K562 (cell line): ENCODE results near the gene MAP3K14. TPM values are rescaled to one million over a fixed set of nuclear protein-coding genes. Genes with fewer than 3 reads are reported as not detected.

Experiments
- ATAC-seq: fragments of 200-7000 bp; cut with Tn5 transposase; 3 replicates; pipeline ENCODE4 v1.9.1; 2020; ENCODE audit warnings: moderate library complexity
- BruUV-seq: library from RNA; stranded (reverse); fragments of 400-500 nt; replicated peaks from 2 replicates; lab custom pipeline; 2021; lab: Mats Ljungman, UMichigan
- CTCF ChIA-PET: fragments of 300-600 bp; formaldehyde crosslinking; extraction: SDS; loops from one replicate; lab custom pipeline; 2021; ENCODE audit warnings: low intra/inter-chr PET ratio; lab: Yijun Ruan, JAX
- POLR2A ChIA-PET: fragments of 300-600, 350-650 bp; sonication (Branson Sonifier 250); formaldehyde crosslinking; extraction: SDS; loops from one replicate; lab custom pipeline; 2021; ENCODE audit warnings: antibody characterized with exemption, inconsistent platforms; lab: Yijun Ruan, JAX
- DNase-seq, 4 experiments: peaks; one replicate each; pipeline versions ENCODE4 v3.0.0 to v3.0.0-alpha.2; 2011 to 2018; ENCODE audit warnings: low spot score in 3 of 4, mixed read lengths in 3 of 4; ENCODE audit errors: extremely low read depth in 1 of 4
- FAIRE-seq: peaks from 2 replicates; lab custom pipeline; 2011; peaks lifted over from hg19 to GRCh38; lab: Jason Lieb, UNC
- H2AFZ ChIP-seq: 2 replicates; pipeline ENCODE4 v1.6.0; 2011; ENCODE audit warnings: low read depth, low read length, control low read depth, inconsistent platforms
- H3K27ac ChIP-seq: fragments of 200-600 bp; 3 replicates; pipeline ENCODE4 v1.8.0; 2011; ENCODE audit warnings: low read depth, mild to moderate bottlenecking, control low read depth, inconsistent platforms, low read length, moderate library complexity, mixed read lengths; ENCODE audit errors: extremely low read depth
- H3K27me3 ChIP-seq, 2 experiments: fragments of 300-600 bp in 1 of 2; 2 replicates in 1 of 2; 3 replicates in 1 of 2; pipeline versions ENCODE4 v1.6.0 to v1.8.0; 2011; ENCODE audit warnings: inconsistent platforms in 2 of 2, low read length in 2 of 2, mild to moderate bottlenecking in 1 of 2, mixed read lengths in 1 of 2, moderate library complexity in 1 of 2; ENCODE audit not compliant: control insufficient read depth in 2 of 2, insufficient read depth in 2 of 2
- H3K36me3 ChIP-seq: fragments of 300-600 bp; 3 replicates; pipeline ENCODE4 v1.8.0; 2011; ENCODE audit warnings: mild to moderate bottlenecking, low read length, inconsistent platforms; ENCODE audit not compliant: control insufficient read depth, insufficient read depth
- H3K4me1 ChIP-seq, 2 experiments: fragments of 200-600 bp in 1 of 2; replicated peaks in 1 of 2; 2 replicates in 1 of 2; 3 replicates in 1 of 2; pipeline versions ENCODE4 v1.5.1 to v1.8.0; 2011; ENCODE audit warnings: inconsistent platforms in 2 of 2, low read length in 2 of 2, mild to moderate bottlenecking in 1 of 2, mixed read lengths in 1 of 2, moderate library complexity in 1 of 2; ENCODE audit not compliant: control insufficient read depth in 2 of 2, insufficient read depth in 2 of 2
- H3K4me2 ChIP-seq: 2 replicates; pipeline ENCODE4 v1.6.1; 2011; ENCODE audit warnings: low read length, control low read depth, inconsistent platforms, mixed read lengths; ENCODE audit not compliant: insufficient read depth
- H3K4me3 ChIP-seq: fragments of 200-600 bp; sonication (generic), shearing (Covaris generic); 2 replicates; pipeline ENCODE4 v1.5.1; 2016; ENCODE audit warnings: control low read depth, inconsistent platforms
- H3K79me2 ChIP-seq: fragments of 200-600 bp; 3 replicates; pipeline ENCODE4 v1.8.0; 2011; ENCODE audit warnings: low read length, inconsistent platforms; ENCODE audit not compliant: control insufficient read depth, insufficient read depth
- H3K9ac ChIP-seq, 2 experiments: 2 replicates each; pipeline versions ENCODE4 v1.6.0 to v1.6.1; 2011; ENCODE audit warnings: low read depth in 2 of 2, low read length in 2 of 2, control low read depth in 1 of 2, inconsistent platforms in 1 of 2, mild to moderate bottlenecking in 1 of 2, mixed read lengths in 1 of 2; ENCODE audit not compliant: insufficient read depth in 1 of 2
- H3K9me1 ChIP-seq: one replicate; pipeline ENCODE4 v1.6.0; 2011; ENCODE audit warnings: inconsistent platforms, mild to moderate bottlenecking, low read length, moderate library complexity; ENCODE audit not compliant: control insufficient read depth, insufficient read depth
- H3K9me3 ChIP-seq: replicated peaks from 2 replicates; pipeline ENCODE4 v1.5.1; 2011; ENCODE audit warnings: low read depth, low read length, inconsistent platforms; ENCODE audit not compliant: control insufficient read depth, insufficient read depth
- H4K20me1 ChIP-seq: replicated peaks from 2 replicates; pipeline ENCODE4 v1.6.1; 2011; ENCODE audit warnings: low read length, inconsistent platforms, mixed read lengths; ENCODE audit not compliant: control insufficient read depth, insufficient read depth
- FOSL1 ChIP-seq: fragments of 200-800 bp; sonication (Bioruptor generic); conservative IDR thresholded peaks from 2 replicates; pipeline ENCODE4 v1.6.1; 2016; ENCODE audit warnings: missing genetic modification characterization, missing compliant biosample characterization
- KHSRP ChIP-seq: fragments of 450-650 bp; IDR thresholded peaks from 2 replicates; pipeline ENCODE4 v1.6.1; 2017
- LCOR ChIP-seq: sonication (generic); formaldehyde crosslinking; IDR thresholded peaks from 2 replicates; pipeline ENCODE4 v1.8.0; 2022; ENCODE audit warnings: mild to moderate bottlenecking, missing genetic modification reagents
- MAFG ChIP-seq: fragments of 450-650 bp; conservative IDR thresholded peaks from 2 replicates; pipeline ENCODE4 v1.6.1; 2016; ENCODE audit warnings: missing genetic modification characterization, missing compliant biosample characterization
- MAFK ChIP-seq: IDR thresholded peaks from 2 replicates; pipeline ENCODE4 v1.6.1; 2011; ENCODE audit warnings: low read length, improper control_type of control experiment
- NFATC3 ChIP-seq: fragments of 450-650 bp; IDR thresholded peaks from 2 replicates; pipeline ENCODE4 v1.6.1; 2017; ENCODE audit warnings: mild to moderate bottlenecking
- RAD51 ChIP-seq: fragments of 450-650 bp; IDR thresholded peaks from 2 replicates; pipeline ENCODE4 v1.7.1; 2016; ENCODE audit warnings: low read depth, mild to moderate bottlenecking, borderline replicate concordance
- SRF ChIP-seq, 2 experiments: fragments of 250-450, 450-650 bp in 1 of 2; sonication (Bioruptor Pico) in 1 of 2; sonication (generic) in 1 of 2; formaldehyde crosslinking; IDR thresholded peaks; 2 replicates each; pipeline versions ENCODE4 v1.5.0 to v1.5.1; 2020 to 2022; ENCODE audit warnings: mild to moderate bottlenecking in 1 of 2, missing genetic modification reagents in 1 of 2
- SRSF9 ChIP-seq: fragments of 200-400 bp; formaldehyde crosslinking; IDR thresholded peaks from 2 replicates; pipeline ENCODE4 v1.6.1; 2017; ENCODE audit warnings: low read depth, low read length, borderline replicate concordance
- ZC3H4 ChIP-seq: sonication (generic); formaldehyde crosslinking; IDR thresholded peaks from 2 replicates; pipeline ENCODE4 v1.9.0; 2021; ENCODE audit warnings: missing genetic modification reagents, borderline replicate concordance
- ZNF197 ChIP-seq: fragments of 200-800 bp; sonication (Bioruptor generic); IDR thresholded peaks from 2 replicates; pipeline ENCODE4 v1.6.1; 2016; ENCODE audit warnings: low read depth, missing genetic modification characterization, missing compliant biosample characterization
- ZNF354B ChIP-seq: fragments of 250-450 bp; sonication (Bioruptor Pico); IDR thresholded peaks from 2 replicates; pipeline ENCODE4 v1.4.0; 2020
- ZNF444 ChIP-seq: fragments of 250-450 bp; sonication (Bioruptor Pico); IDR thresholded peaks from 2 replicates; pipeline ENCODE4 v1.4.0; 2020; ENCODE audit warnings: mild to moderate bottlenecking, moderate library complexity
- ZNF609 ChIP-seq: sonication (generic); formaldehyde crosslinking; IDR thresholded peaks from 2 replicates; pipeline ENCODE4 v1.8.1; 2023; ENCODE audit warnings: missing genetic modification reagents, mild to moderate bottlenecking, borderline replicate concordance
- ZNF780A ChIP-seq: fragments of 250-450 bp; sonication (Bioruptor Pico); IDR thresholded peaks from 2 replicates; pipeline ENCODE4 v1.5.0; 2021; ENCODE audit warnings: mild to moderate bottlenecking
- WGBS: fragments of 100-300 bp; shearing (Covaris generic); methylation state at CpG from one replicate; pipeline ENCODE4 v1.1.6; 2016; ENCODE audit warnings: low coverage, mixed read lengths; ENCODE audit not compliant: insufficient coverage; ENCODE audit errors: missing lambda C conversion rate; 5-methylcytosine and 5-hydroxymethylcytosine counted together
- in situ Hi-C: fragments of 300-500 bp; cut with MboI; formaldehyde crosslinking; loops from 4 replicates; pipeline ENCODE4 v1.15.0; 2018; ENCODE audit warnings: inconsistent platforms, mixed read lengths
- intact Hi-C: fragments of 100-400 bp; cut with micrococcal nuclease; formaldehyde crosslinking; loops from 2 replicates; pipeline ENCODE4 v1.14.2; 2022
- polyA plus RNA-seq, 8 experiments: library from polyadenylated mRNA; depleted of rRNA in 4 of 8; stranded (reverse) in 5 of 8; unstranded in 3 of 8; fragments of >200 nt; fragmentation: Nextera tagmentation in 2 of 8; fragmentation: Illumina TruSeq in 1 of 8; extraction: Ambion mirVana in 2 of 8; extraction: Trizol in 1 of 8; gene quantifications; 2 replicates each; pipeline versions ENCODE4 v1.2.1 to v1.2.3, GENCODE V29; 2011 to 2014; ENCODE audit warnings: inconsistent platforms in 1 of 8, missing spikeins in 1 of 8
- total RNA-seq, 7 experiments: library from RNA; depleted of rRNA in 6 of 7; stranded (reverse); fragments of >200 nt in 6 of 7; fragmentation: Illumina TruSeq in 2 of 7; extraction: Trizol in 2 of 7; gene quantifications; 2 replicates each; pipeline versions ENCODE4 v1.2.1 to v1.2.3, GENCODE V29; 2011 to 2021; ENCODE audit warnings: low replicate concordance in 1 of 7
- TF ChIP-seq, protein P1 (sequence below): fragments of 250-450 bp; sonication (Bioruptor Pico); IDR thresholded peaks from 2 replicates; pipeline ENCODE4 v1.5.0; 2021
- TF ChIP-seq, protein P2 (sequence below): sonication (generic); formaldehyde crosslinking; IDR thresholded peaks from 2 replicates; pipeline ENCODE4 v1.8.1; 2023; ENCODE audit warnings: mild to moderate bottlenecking, missing genetic modification reagents

MAP3K14 gene
- total and polyA plus RNA-seq, 9 of the 15 experiments (the other 6 are each of a cell fraction or from before 2014, with no cell fraction given) = 0.45 to 8.7 (median 3.2) TPM

DNA sequence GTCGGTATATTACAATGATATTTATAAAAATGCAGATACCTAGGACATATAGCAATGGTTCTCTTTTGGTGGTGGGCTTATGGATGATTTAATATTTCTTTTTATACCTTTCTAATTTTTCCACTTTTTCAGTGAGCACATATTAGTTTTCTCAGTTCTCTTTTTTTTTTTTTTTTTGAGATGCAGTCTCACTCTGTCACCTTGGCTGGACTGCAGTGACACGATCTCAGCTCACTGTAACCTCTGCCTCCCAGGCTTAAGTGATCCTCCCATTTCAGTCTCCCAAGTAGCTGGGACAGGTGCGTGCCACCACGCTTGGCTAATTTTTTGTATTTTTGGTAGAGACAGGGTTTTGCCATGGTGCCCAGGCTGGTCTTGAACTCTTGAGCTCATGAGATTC is 15.1 kb downstream of the MAP3K14 start:
- Histone ChIP-seq H2AFZ (no peak overlapping the region), H3K9me1 (peaks cover 5% of the 10 kb centered on the region), H3K4me1 (peaks cover 1 to 2% of the 10 kb centered on the region in 2 experiments; a peak in 2 of 5 replicates), H3K4me3 (no peak overlapping the region), H3K4me2 (no peak overlapping the region), H3K9ac (no peak overlapping the region), H3K9me3 (no peaks in the 10 kb centered on the region), H3K79me2 (peaks cover 35% of the 10 kb centered on the region)
- ChIA-PET CTCF (no interaction called here), POLR2A (no interaction called here)
- in situ Hi-C loops = no loop called here
- DNase-seq (no peak), ATAC-seq (no peak)
- intact Hi-C loops = no loop called here
- BruUV-seq = no TSS peak
- no peak for TF ChIP-seq MAFK
- TF ChIP-seq, protein P1, sequence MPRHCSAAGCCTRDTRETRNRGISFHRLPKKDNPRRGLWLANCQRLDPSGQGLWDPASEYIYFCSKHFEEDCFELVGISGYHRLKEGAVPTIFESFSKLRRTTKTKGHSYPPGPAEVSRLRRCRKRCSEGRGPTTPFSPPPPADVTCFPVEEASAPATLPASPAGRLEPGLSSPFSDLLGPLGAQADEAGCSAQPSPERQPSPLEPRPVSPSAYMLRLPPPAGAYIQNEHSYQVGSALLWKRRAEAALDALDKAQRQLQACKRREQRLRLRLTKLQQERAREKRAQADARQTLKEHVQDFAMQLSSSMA (CRISPR knock-in tag) = no peak
- TF ChIP-seq MAFG (tag) = no peak
- no peak for TF ChIP-seq ZNF780A (CRISPR knock-in tag)
- no peak for TF ChIP-seq RAD51
- no peak for TF ChIP-seq ZNF444 (CRISPR knock-in tag)
- no peak for TF ChIP-seq FOSL1
- no peak for TF ChIP-seq ZNF354B
- TF ChIP-seq SRSF9 = no peak
- no peak for TF ChIP-seq ZNF197 (CRISPR knock-in tag)
- TF ChIP-seq, protein P2, sequence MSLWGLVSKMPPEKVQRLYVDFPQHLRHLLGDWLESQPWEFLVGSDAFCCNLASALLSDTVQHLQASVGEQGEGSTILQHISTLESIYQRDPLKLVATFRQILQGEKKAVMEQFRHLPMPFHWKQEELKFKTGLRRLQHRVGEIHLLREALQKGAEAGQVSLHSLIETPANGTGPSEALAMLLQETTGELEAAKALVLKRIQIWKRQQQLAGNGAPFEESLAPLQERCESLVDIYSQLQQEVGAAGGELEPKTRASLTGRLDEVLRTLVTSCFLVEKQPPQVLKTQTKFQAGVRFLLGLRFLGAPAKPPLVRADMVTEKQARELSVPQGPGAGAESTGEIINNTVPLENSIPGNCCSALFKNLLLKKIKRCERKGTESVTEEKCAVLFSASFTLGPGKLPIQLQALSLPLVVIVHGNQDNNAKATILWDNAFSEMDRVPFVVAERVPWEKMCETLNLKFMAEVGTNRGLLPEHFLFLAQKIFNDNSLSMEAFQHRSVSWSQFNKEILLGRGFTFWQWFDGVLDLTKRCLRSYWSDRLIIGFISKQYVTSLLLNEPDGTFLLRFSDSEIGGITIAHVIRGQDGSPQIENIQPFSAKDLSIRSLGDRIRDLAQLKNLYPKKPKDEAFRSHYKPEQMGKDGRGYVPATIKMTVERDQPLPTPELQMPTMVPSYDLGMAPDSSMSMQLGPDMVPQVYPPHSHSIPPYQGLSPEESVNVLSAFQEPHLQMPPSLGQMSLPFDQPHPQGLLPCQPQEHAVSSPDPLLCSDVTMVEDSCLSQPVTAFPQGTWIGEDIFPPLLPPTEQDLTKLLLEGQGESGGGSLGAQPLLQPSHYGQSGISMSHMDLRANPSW = no peak
- no peak for TF ChIP-seq SRF (CRISPR knock-in tag; IDR thresholded peaks at IDR 0.05)
- TF ChIP-seq ZC3H4 (CRISPR knock-in tag) = no peak
- TF ChIP-seq NFATC3 = no peak
- no peak for TF ChIP-seq LCOR (CRISPR knock-in tag)
- no peak for TF ChIP-seq ZNF609 (CRISPR knock-in tag)
- TF ChIP-seq KHSRP = no peak
- TF ChIP-seq, all 486 proteins: peak for 0
- Histone ChIP-seq H4K20me1 (peaks cover 9% of the 10 kb centered on the region), H3K27me3 (no peaks in the 10 kb centered on the region), H3K27ac (no peak overlapping the region), H3K36me3 (peaks cover 15% of the 10 kb centered on the region; the same call in 2 of the 3 replicates)
- 85% methylated on average over 4 of the region's 4 CpGs for WGBS
- FAIRE-seq = no peak
